Measurements from ENCODE around the gene LCE2C. TPM values are rescaled to one million over a fixed set of nuclear protein-coding genes. Genes with fewer than 3 reads are reported as not detected.

The LCE2C gene
- total RNA-seq, 6 experiments from 2014 or later: not detected

DNA sequence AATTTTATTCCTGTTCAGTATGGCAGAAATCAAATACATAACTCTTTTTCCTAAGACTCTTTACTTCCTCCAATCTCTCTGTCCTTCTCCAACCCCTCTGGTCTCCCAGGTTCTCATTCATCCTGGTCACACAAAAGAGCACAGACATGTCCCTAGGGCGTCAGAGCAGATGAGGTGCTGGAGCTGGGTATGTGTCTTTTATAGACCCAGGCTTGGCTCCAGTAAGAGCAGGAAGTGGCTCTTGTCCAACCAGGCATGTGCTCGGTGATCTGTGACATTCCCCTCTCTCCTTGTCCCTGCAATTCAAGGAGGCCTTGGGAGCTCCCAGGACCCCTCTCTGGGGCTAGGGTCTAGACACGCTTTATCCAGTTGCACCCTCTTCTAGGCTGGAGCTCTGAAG lies 29.9 kb upstream of the LCE2C start:
- TF ChIP-seq POLR2A (IDR thresholded peaks at IDR 0.05) (no peak), CTCF (IDR thresholded peaks at IDR 0.05) (no peak)
- no peaks in the 10 kb centered on the region for H3K27me3 ChIP-seq
- DNase-seq (no peak), ATAC-seq (no peak)
- intact Hi-C loops (cut with DNase I): no loop called here
- H3K4me3 ChIP-seq: no peak overlapping the region
- WGBS (ENCODE audit: insufficient coverage, low coverage, low lambda C conversion rate, missing lambda C conversion rate): 25% methylated on average over 1 of the region's 3 CpGs
- no peak overlapping the region for H3K27ac ChIP-seq
- no peaks in the 10 kb centered on the region for H3K4me1 ChIP-seq
- no peaks in the 10 kb centered on the region for H3K36me3 ChIP-seq
- H3K9me3 ChIP-seq: no peaks in the 10 kb centered on the region

- no peak overlapping the region for H3K27ac ChIP-seq
- DNase-seq (no peak), ATAC-seq (no peak)
- no peaks in the 10 kb centered on the region for H3K9me3 ChIP-seq
- intact Hi-C loops (cut with DNase I): no loop called here
- H3K4me3 ChIP-seq: no peak overlapping the region
- H3K4me1 ChIP-seq: no peaks in the 10 kb centered on the region
- H3K27me3 ChIP-seq: no peaks in the 10 kb centered on the region
- no peaks in the 10 kb centered on the region for H3K36me3 ChIP-seq
- TF ChIP-seq CTCF (IDR thresholded peaks at IDR 0.05) (no peak), POLR2A (IDR thresholded peaks at IDR 0.05) (no peak)
Observed at GRCh38 chr1:152646656-152647055, 28.4 kb upstream of the LCE2C start.

DNA sequence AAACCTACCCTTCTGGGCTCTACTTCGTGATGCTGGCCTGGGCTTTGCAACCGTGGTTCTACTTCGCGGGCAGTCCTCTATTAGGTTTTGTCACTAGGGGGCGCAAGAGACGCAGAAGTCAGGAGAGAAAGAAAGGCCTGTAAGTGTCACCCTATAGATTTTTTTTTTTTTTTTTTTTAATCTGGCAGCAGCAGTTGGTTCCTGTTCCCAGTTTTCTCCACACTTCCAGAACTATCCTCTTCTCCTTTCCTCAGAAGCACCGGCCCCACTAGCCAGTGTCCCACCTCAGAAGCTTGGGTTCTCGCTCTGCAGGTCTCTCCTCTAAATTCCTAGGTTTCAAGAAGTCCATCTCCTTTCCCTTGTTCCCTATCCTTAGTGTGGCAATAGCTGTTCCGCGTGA lies 21.0 kb upstream of the LCE2C start:
- TF ChIP-seq POLR2A (IDR thresholded peaks at IDR 0.05) (no peak), CTCF (IDR thresholded peaks at IDR 0.05) (peak; percentile 47 to 72 (median 62))
- ATAC-seq (peak; percentile 66 to 71 (median 68)), DNase-seq (peak; percentile 33 to 59 (median 58))
- H3K27ac ChIP-seq: no peak overlapping the region
- H3K27me3 ChIP-seq: no peaks in the 10 kb centered on the region
- intact Hi-C loops (cut with DNase I): no loop called here
- H3K4me1 ChIP-seq: no peaks in the 10 kb centered on the region
- 22% methylated on average over 10 of the region's 10 CpGs for WGBS (ENCODE audit: insufficient coverage, low coverage, low lambda C conversion rate, missing lambda C conversion rate)
- H3K36me3 ChIP-seq: no peaks in the 10 kb centered on the region
- H3K9me3 ChIP-seq: no peaks in the 10 kb centered on the region
- no peak overlapping the region for H3K4me3 ChIP-seq

- ATAC-seq: no peak
Observed at GRCh38 chr1:152656459-152656858, 18.6 kb upstream of the LCE2C start.

More at GRCh38 chr1:152656459-152656858, 18.6 kb upstream of the LCE2C start:
- WGBS (ENCODE audit: insufficient coverage, low coverage, low lambda C conversion rate, missing lambda C conversion rate): no CpG with 5 or more reads among the region's 2 CpGs
- intact Hi-C loops (cut with DNase I): no loop called here
- Histone ChIP-seq H3K9me3 (no peaks in the 10 kb centered on the region), H3K36me3 (no peaks in the 10 kb centered on the region), H3K4me3 (no peak overlapping the region), H3K27ac (no peak overlapping the region), H3K27me3 (no peaks in the 10 kb centered on the region), H3K4me1 (no peaks in the 10 kb centered on the region)
- TF ChIP-seq CTCF (IDR thresholded peaks at IDR 0.05) (no peak), POLR2A (IDR thresholded peaks at IDR 0.05) (no peak)
- DNase-seq: no peak
